GM19193 (cell line): Measurements from ENCODE around the gene FIGN.

Experiments used
- POLR2A ChIP-seq: IDR thresholded peaks from 4 replicates; pipeline ENCODE4 v1.6.1; 2011; ENCODE audit not compliant: insufficient read depth, insufficient read length; ENCODE audit errors: extremely low read depth

The FIGN gene

DNA sequence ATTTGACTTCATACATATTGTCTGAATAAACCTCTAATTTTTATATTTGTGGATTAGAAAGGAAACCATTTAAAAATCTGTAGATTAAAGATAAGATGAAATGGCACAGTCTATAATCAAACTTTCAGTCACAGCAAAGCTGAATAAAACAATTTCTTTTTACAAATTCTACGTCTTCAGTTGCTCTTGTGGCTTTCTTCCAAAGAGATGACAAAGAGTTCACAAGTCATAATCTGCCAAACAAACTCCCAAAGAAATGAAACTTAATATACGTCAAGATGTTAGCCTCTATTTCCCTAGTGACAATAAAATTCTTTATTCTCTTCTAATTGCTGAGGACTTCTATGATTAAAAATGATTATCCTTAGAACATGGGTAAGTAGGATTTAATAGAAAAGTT, 66.3 kb downstream of the FIGN start:
- TF ChIP-seq POLR2A: no peak

DNA sequence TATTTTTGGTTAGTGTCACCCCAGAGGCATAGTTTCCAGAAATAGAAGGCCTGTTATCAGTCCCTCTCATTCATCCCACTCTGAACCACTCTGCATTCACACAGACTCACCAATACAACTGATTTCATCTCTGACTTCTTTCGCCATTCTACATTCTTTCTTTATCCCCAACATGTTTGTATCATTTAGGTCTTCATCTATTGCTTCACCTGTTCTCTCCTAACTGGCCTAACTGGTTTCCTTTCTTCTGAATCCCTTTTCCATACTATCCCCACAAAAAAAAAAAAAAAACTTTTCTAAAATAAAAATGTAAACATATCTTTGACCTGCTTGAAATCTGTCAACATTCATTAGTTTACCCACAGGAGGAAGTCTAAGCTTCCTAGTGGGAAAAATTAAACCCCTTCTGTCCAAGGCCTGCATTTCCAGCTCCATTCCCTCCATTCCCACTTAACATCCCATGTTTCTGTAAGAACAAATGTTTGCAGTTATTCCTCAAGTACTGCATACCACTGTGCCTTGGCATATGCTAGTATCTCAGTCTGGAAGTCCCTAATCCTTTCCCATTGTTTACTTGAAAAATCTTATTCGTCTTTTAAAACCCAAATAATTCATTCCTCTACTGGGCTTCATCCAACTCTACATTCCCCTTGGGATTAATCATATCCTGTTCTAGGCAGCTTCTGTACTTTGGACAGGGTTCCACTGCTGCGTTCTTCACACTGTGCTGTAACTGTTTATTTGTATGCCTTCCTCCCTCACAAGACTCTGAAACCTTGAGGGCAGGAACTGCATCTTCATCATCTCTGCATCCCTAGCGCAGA, 68.5 kb downstream of the FIGN start:
- no peak for TF ChIP-seq POLR2A

DNA sequence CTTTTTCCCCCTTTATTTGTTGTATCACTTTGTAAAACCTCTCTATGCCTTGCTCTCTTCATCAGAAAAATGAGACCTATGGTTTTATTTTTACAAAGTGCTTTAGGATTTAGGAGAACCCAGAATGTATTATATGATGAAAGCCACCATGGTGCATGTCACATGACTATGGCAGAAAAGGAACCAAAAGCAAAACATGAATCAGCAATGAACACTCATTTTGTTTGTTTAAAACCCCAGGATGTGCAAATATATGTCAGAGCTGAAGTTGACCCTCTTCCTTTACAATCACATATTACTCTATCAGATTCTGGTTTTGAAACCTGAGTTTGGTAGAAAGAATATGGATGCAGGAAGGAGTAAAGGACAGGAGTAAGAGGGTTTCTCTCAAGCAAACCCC, 70.0 kb downstream of the FIGN start:
- no peak for TF ChIP-seq POLR2A

DNA sequence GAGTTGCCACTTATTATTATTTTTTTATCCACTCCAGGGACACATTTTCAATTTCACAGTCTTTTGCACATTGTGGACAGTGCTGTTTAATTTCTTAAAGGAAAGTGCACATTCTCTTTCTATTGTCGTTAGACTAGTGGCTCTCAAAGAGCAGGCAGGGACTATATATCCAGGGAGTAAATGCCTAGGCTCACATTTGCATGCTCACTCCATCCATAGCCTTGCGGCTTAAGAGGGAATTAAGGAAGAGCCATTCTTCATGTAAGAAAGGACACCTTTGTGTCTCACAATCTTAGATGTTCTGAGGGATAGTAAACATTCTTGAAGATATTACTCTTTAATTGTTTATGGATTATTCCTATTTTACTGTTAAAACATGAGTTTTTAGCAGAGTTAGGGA, 70.8 kb downstream of the FIGN start:
- no peak for TF ChIP-seq POLR2A

DNA sequence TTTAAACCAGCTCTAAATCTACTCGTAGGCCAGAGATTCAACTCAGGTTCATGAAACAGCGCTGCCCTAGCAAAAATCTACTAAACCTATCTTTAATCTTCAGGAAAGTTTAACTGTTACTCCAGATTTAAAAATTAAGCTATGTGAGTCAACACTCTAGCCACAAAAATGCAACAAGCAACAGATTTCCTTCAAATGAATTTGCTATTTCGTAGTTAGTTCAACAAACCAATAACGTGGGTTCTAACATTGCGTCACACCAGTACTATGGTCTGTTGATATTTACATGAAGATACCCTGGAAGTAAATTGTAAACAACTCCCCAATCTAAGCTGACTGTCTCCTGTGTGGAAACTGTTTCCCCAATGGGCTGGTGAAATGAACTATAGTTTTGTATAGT, 71.2 kb downstream of the FIGN start:
- TF ChIP-seq POLR2A: no peak

- TF ChIP-seq POLR2A: no peak
These were observed 73.5 kb downstream of the FIGN start for GRCh38 chr2:163662141-163662780.

GRCh38 chr2:163659224-163659623, 76.6 kb downstream of the FIGN start:
- TF ChIP-seq POLR2A: no peak

DNA sequence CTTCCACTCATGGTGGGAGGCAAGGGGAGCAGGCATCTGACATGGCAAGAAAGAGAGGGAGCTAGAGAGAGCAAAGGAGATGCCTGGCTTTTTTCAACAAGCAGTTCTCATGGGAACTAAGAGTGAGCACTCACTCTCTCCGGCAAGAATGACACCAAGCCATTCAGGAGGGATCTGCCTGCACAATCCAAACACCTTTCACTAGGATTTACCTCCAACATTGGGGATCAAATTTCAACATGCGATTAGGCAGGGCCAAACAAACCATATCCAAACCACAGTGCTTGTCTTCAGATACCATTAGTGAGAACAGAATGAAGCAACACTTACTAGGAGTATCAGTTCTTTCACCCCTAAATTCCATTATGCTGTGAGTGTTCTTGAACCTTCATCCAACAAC, 77.3 kb downstream of the FIGN start:
- no peak for TF ChIP-seq POLR2A

- no peak for TF ChIP-seq POLR2A
These were observed 78.5 kb downstream of the FIGN start for GRCh38 chr2:163657281-163657656.

- TF ChIP-seq POLR2A: no peak
These were observed 79.1 kb downstream of the FIGN start for GRCh38 chr2:163656622-163657280.

DNA sequence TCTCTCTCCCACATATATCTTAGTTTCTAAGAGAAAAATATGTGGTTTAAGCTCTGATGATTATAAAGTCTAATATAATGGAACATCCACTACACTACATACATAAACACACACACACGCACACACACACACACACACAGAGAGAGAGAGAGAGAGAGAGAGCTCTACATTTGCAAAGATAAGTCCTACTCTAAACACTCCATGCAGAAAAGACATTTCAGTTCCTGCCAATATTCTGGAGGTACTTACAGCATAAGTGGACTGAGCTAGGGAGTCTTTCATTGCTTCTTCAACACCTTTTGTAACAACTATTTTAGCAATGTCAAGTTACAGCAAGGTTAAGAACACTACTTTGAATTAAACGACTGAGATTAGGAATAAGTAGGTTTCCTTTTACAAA, 80.1 kb downstream of the FIGN start:
- TF ChIP-seq POLR2A: no peak

GRCh38 chr2:163652751-163653150, 83.1 kb downstream of the FIGN start:
- TF ChIP-seq POLR2A: no peak

DNA sequence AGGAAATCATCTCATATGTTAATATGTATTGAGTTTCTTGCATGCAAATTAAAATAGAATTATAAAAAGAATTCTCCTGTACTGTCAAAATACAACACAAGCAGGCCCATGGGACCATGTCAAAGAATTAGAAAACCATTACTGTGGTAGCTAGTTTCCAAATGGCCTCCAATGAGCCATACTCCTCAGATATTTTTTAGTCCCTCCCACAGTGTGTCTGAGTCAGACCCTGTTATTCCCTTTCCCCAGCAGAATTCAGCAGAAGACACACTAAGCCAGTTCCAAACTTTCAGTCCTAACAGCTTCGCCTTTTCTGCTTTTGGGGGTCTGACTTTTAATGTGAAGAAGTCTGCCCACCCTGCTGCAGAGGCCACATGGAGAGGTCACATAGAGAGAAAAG, 86.7 kb downstream of the FIGN start:
- TF ChIP-seq POLR2A: no peak

GRCh38 chr2:163647300-163647699, 88.5 kb downstream of the FIGN start:
- no peak for TF ChIP-seq POLR2A

GRCh38 chr2:163646687-163647086, 89.1 kb downstream of the FIGN start:
- no peak for TF ChIP-seq POLR2A

- TF ChIP-seq POLR2A: no peak
These were observed 91.6 kb downstream of the FIGN start for GRCh38 chr2:163644238-163644637.
